GM10248 (cell line): ENCODE data around the gene SLC25A34.

Experiments
- CTCF ChIA-PET: fragments of 300-600 bp; sonication (Branson Sonifier 250); formaldehyde crosslinking; extraction: SDS; loops from one replicate; lab custom pipeline; 2021; ENCODE audit warnings: antibody characterized with exemption; lab: Yijun Ruan, JAX
- POLR2A ChIA-PET: fragments of 350-650 bp; sonication (Branson Sonifier 250); formaldehyde crosslinking; extraction: SDS; loops from one replicate; lab custom pipeline; 2020; ENCODE audit warnings: antibody characterized with exemption; lab: Yijun Ruan, JAX
- DNase-seq: peaks from one replicate; pipeline ENCODE4 v3.0.0; 2012; ENCODE audit errors: extremely low spot score
- CTCF ChIP-seq: IDR thresholded peaks from 2 replicates; pipeline ENCODE4 v1.5.1; 2012; ENCODE audit warnings: mild to moderate bottlenecking, low read depth; ENCODE audit errors: extremely low read depth, missing control alignments, control extremely low read depth

The SLC25A34 gene

DNA sequence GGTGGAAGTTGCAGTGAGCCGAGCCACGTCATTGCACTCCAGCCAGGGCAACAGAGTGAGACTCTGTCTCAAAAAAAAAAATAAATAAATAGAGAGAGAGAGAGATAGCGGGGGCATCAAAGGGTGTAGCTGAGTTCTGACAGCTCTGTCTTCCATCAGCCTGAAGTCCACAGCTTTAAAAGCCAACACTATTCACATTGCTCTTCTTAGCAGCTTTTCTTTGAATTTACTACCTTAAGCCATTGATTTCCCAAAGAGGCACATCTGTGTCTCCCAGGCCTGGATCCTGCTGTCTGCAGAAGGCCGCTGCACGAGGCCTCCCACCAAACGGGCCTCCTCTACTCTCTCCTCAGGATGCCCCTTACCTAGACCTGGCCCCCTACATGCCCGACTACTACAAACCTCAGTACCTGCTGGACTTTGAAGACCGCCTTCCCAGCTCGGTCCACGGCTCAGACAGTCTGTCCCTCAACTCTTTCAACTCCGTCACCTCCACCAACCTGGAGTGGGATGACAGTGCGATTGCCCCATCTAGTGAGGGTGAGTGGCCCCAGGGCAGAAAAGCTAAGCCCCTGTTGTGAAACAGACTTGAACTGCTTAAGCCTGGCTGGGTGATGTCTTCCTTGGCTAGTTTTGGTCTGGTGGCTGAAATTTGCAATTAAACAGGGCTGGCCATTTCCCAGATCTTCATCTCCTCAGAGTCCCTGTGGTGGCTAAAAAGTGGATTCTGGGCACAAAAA is 16.5 kb upstream of the SLC25A34 start:
- ChIA-PET CTCF (interaction anchor here (1.4 kb wide), 1 partner anchor 14 kb away, joined by 3 read pairs; no protein-coding TSS in a partner anchor), POLR2A (no interaction called here)
- no peak for TF ChIP-seq CTCF
- no peak for DNase-seq

GRCh38 chr1:15720861-15721260 is 15.2 kb upstream of the SLC25A34 start:
- POLR2A ChIA-PET, result no interaction called here
- CTCF ChIA-PET, result interaction anchor here (1.5 kb wide), 1 partner anchor 56 kb away, joined by 3 read pairs; no protein-coding TSS in a partner anchor
- TF ChIP-seq CTCF, result no peak
- DNase-seq, result no peak

GRCh38 chr1:15722411-15722810 is 13.6 kb upstream of the SLC25A34 start:
- no peak for TF ChIP-seq CTCF
- ChIA-PET POLR2A (no interaction called here), CTCF (no interaction called here)
- no peak for DNase-seq

- no peak for DNase-seq
- TF ChIP-seq CTCF, result no peak
- POLR2A ChIA-PET, result no interaction called here
- CTCF ChIA-PET, result no interaction called here
Measured at GRCh38 chr1:15722836-15723532, 13.1 kb upstream of the SLC25A34 start.

DNA sequence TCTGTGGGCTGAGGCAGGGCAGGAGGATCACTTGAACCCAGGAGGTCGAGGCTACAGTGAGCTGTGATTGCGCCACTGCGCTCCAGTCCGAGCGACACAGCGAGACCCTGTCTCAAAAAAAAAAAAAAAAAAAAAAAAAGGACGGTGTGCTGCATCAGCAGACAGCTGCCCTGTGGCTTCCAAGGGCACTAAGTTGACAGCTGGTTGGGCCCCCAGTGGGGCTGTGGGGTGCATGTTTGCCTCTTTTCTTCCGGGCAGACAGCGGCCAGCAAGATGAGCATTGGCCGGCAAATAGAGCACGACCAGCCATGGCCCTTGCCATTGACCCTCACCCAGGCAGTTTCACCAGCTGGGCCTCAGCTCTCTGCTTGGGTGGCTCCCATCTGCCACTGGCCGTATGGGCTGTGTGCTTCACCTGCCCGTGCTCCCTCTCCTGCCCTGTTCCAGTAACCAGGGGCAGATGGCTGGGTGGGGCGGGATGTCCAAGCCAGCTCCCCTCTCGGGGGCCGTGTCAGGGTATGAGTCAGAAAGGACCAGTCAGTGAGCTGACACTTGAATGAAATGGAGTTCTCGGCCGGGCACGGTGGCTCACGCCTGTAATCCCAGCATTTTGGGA is 12.3 kb upstream of the SLC25A34 start:
- CTCF ChIA-PET, result no interaction called here
- POLR2A ChIA-PET, result no interaction called here
- no peak for DNase-seq
- TF ChIP-seq CTCF, result no peak

- ChIA-PET POLR2A (no interaction called here), CTCF (interaction anchor here (1.5 kb wide), 1 partner anchor 8 kb away, joined by 3 read pairs; no protein-coding TSS in a partner anchor)
- TF ChIP-seq CTCF, result no peak
Measured at GRCh38 chr1:15724949-15725880, 10.8 kb upstream of the SLC25A34 start.

More at GRCh38 chr1:15724949-15725880, 10.8 kb upstream of the SLC25A34 start:
- DNase-seq, result no peak
